GM19023 (cell line): Measurements from ENCODE around the gene LMBR1L.
"Not testable (repeated sequence)": the region's sequence is repeated elsewhere in the genome, so short reads cannot be mapped to it uniquely, and the experiment has no call there.

ENCODE experiments used
- ATAC-seq: cut with Tn5 transposase; IDR thresholded peaks from one replicate; pipeline ENCODE4 v1.9.1; 2021; ENCODE audit warnings: mild to moderate bottlenecking, moderate library complexity; ENCODE audit not compliant: unreplicated experiment

The LMBR1L gene

DNA sequence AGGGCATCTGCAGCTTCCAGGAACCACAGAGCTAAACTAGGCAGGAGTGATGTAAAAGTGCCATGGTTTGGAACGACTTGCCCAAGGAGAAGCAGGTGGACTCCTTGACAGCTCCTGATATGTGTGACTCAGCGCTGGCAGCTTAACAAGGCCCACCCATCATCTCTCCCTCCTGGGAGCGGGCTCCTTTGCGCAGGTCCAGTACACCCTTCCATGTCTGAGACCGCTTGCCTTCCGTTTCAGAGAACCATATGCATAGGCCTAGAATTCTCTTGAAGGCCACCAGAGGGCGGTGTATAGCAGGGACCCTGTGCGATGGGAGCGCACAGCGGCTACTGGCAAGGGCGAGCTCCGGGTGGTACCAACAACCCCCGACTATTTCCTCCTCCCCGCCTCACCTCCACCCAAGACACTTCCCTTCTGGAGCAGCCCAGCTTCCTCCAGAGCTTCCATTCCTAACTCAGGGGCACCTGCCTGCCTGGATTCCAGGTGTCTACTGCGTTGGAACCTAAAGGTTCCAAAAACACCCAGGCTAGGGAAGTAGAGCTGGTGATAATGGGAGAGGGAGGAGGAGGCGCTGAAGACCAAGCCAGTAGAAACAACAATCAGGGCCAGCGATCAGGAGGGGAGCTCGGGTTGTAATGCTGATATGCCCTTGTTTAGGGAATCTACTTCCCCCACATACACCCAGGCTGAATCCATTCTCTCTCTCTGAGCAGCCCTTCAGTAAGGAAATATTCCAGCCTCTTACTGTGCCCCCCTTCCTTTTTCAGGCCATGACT, 22.3 kb downstream of the LMBR1L start:
- ATAC-seq, result peak; percentile 89

DNA sequence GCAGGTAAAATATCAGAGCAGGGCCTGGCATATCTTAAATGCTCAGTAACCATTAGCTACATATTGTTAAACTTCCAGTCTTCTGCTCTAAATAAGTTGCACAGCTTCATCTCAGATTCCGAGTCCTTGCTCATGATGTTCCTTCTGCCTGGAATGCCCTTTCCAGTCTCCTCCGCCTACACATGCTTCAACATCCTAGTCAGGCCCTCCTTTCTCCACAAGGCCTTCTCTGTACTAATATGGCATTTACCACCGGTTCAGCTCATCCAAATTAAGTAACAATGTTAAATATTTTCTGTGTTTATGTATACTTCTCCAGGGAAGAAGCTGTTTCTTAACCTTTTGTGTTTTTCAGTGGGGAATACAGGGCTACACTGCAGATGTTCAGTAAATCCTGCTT, 24.5 kb downstream of the LMBR1L start:
- ATAC-seq, result no peak

DNA sequence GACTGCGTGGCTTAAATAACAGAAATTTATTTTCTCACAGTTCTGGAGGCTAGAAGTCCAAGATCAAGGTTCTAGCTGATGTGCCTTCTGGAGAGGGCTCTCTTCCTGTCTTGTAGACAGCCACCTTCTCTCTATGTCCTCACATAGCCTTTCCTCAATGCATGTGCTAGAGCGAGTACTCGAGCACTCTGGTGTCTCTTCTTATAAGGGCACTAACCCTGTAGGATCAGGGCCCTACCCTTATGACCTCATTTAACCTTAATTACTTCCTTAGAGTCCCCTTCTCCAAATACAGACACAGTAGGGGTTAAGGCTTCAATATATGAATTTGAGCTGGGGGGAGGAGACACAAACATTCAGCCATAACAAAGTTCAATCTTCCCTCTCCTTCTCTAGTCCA, 26.2 kb downstream of the LMBR1L start:
- no peak for ATAC-seq

- no peak for ATAC-seq
These were observed 30.9 kb downstream of the LMBR1L start for GRCh38 chr12:49079793-49080192.

GRCh38 chr12:49070971-49071370, 39.7 kb downstream of the LMBR1L start:
- ATAC-seq, result no peak

DNA sequence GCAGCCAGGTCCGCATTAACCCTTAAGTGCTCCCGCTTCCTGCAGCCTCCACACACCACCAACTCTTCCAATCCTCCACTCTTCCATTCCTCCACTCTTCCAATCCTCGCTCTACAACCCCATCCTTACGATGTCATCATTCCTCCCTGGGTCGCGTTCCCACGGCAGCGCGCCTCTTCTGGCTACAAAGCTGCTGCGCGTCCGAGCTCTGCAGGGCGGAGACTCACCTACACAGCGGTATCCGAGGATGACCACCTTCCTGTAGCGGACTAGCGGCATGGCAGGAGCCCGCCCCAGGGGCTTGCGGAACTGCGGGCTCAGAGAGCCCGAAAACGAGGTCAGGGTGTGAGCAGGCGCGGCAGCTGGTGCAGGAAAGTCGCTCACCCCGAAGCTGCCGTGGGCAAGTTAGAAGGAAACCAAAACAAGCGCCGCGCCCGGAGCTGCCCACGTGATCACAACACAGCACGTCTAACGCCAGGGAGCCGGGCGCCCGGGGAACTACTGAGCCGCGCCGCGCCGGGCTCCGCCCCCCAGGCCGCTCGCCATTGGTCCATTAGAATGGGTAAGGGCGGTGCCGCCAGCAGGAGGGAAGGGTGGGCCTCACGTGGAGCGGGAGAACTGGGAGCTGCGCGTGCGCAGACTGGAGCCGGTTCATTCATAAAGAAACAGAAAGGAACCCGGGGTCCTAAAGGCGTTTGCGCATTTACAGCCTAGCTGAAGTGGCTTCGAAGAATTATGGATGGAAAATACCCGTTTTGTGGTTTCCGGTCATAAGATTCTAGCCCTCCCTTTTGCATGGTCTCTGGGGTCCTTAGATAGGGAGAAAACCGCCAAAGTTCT, 40.9 kb downstream of the LMBR1L start, which contains the start of gene RHEBL1:
TSS of gene RHEBL1 (minus strand) at position 473 of the 840 bp plus-strand sequence. CDS start at position 279, 194 bp downstream.
- peak; percentile 99 for ATAC-seq

- ATAC-seq, result no peak
These were observed 41.7 kb downstream of the LMBR1L start for GRCh38 chr12:49068879-49069506.

DNA sequence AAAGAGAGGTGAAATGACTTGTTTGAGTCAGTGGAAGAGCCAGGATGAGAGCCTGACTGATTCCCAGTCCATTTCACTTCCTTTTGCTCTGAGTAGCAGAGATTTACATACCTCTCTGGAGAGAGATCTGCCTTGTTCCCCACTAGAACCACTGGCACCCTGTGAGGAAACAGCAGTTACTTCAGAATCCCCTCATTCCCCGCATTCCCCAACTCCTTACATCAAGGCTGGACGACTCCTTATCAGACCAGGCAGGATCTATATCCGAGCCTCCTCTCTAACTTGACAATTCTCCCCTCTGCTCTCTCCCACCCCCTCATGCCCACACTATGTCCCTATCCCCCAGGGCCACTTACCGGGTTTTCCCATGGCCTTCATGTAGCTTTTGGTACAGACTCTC, 44.5 kb downstream of the LMBR1L start:
- ATAC-seq, result no peak

DNA sequence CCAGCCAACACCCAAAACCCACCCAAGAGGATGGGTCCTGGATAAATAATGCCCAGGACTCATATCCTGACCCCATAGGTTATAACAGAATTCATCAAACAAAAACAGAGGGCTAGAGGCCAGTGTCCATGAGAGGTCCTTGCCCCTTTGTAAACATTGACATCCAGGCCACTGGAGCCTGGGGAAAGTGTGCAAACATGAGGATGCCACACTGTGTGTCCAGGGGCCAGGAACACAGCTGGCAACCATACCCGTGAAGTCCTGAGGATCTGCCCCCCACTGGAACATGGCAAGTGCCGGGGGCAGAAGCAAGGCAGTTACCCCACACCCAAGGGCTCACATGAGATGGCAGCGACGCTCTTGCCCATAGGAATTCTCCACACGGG, 45.9 kb downstream of the LMBR1L start:
- ATAC-seq, result no peak

GRCh38 chr12:49061916-49062315, 48.7 kb downstream of the LMBR1L start:
- not testable (repeated sequence) for ATAC-seq

GRCh38 chr12:49061157-49061650, 49.4 kb downstream of the LMBR1L start:
- ATAC-seq, result no peak

GRCh38 chr12:49060237-49061156, 50.1 kb downstream of the LMBR1L start, which contains the start of gene KMT2D:
Gene KMT2D (minus strand): TSS chr12:49060794. CDS start chr12:49055324, 5,470 bp downstream.
- ATAC-seq, result peak; percentile 51

DNA sequence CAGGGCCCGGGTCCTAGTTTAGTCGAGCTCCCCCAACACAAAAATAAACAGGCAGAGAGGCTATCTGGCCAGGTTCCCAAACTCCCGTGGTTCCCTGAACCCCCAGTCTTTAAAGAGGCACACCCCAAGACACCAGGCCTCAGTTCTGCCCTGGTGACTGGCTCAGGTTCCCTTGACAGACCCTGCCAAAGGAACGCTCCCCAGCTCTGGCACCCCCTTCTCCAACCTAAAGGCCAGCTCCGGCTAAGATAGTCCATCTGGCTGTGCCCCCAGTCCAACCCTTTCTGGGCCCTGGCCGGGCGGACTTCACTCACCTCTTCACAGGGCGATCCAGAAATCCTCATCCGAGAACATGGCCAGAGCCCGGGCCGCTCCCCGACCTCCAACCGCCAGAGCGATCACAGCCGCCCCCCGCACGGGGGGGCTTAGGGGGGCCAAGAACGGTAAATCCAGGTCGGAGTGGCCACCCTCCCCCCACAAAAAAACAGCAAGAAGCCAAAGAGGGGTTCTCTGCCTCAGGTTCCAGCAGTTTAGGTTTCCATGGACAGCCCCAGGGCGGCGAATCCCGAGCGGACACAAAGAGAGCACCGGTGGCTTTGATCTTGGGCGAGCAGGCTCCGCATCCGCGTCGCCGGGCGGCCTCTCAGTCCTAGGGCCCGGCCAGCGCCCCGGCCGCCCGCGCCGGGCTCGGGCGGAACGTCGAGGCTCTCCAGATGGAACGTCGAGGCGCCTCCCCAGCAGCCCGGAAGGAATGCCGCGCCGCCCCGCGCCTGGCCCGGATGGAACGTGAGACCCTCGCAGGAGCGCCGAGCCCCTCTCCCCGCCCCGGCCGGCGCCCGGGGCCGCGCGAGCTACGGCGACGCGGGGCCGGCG, 51.1 kb downstream of the LMBR1L start:
- ATAC-seq, result peak; percentile 8

DNA sequence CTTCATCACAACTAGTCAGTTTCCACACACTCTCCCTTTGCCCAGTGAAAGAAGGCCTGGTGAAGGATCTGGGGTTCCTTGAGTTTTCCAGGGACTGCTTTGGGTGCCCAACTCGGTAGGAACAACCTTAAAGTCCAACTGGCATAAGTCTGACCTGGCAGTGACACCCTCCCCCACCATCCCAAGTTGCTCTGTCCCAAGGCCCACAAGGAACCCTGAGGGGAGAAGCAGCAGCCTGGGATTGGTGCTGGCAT, 51.7 kb downstream of the LMBR1L start:
- no peak for ATAC-seq

DNA sequence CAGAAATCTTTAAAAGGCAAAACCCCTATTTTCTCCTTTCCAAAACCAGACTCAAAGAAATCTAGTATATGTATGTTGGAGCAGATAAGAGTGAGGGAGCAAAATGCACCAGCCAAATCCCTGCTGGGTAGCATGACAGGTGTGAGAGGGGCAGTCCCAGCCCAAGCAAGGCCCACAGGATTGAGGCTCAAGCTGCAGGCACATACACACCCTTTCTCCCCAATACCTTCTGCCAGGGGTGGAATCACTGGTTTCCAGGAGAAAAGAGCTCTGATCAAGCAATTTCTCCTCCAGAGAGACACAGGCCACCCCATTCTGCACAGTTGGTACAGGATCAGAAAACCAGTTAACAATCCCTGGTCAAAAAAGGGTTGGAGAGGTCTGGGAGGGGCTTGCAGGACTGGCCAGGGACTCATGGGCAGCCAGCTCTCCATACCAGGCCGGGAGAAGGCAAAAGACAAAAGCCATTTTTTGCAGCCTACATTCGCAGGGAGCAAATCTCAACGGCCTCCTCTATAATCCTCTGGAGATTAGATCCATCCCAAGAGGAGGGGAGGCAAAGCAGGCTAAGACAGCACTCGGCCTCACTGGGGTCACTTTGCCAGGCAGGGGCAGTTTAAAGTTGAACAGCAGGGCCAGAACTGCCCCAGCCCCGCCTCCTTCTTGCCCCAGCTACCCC, 52.1 kb downstream of the LMBR1L start:
- no peak for ATAC-seq

- ATAC-seq, result no peak
These were observed 52.8 kb downstream of the LMBR1L start for GRCh38 chr12:49057888-49058287.

GRCh38 chr12:49055978-49056754, 54.5 kb downstream of the LMBR1L start:
- ATAC-seq, result peak; percentile 65

- no peak for ATAC-seq
These were observed 55.6 kb downstream of the LMBR1L start for GRCh38 chr12:49055092-49055491.
